PC-9 (cell line): ENCODE data around the gene NHS. TPM values are rescaled to one million over a fixed set of nuclear protein-coding genes. Genes with fewer than 3 reads are reported as not detected.

Source experiments
- BruUV-seq: library from RNA; stranded (reverse); fragments of 400-500 nt; replicated peaks from 2 replicates; lab custom pipeline; 2021; lab: Mats Ljungman, UMichigan
- CTCF ChIA-PET: fragments of 300-600 bp; sonication (Branson Sonifier 250); formaldehyde crosslinking; loops from one replicate; lab custom pipeline; 2022; ENCODE audit warnings: antibody characterized with exemption; lab: Charles Lee
- POLR2A ChIA-PET: fragments of 300-600 bp; sonication (Branson Sonifier 250); formaldehyde crosslinking; loops from one replicate; lab custom pipeline; 2022; ENCODE audit warnings: antibody characterized with exemption; ENCODE audit not compliant: unreplicated experiment; lab: Charles Lee
- DNase-seq, 2 experiments: peaks; one replicate each; pipeline versions ENCODE4 v3.0.0 to v3.0.0-alpha.2; 2015 to 2022; ENCODE audit warnings: mixed read lengths in 1 of 2
- H2AFZ ChIP-seq: fragments of 200-600 bp; sonication (generic); 2 replicates; pipeline ENCODE4 v1.8.1; 2017; ENCODE audit warnings: antibody characterized with exemption
- H3F3A ChIP-seq: fragments of 200-600 bp; sonication (generic); 2 replicates; pipeline ENCODE4 v1.8.1; 2017; ENCODE audit warnings: antibody characterized with exemption, mild to moderate bottlenecking, low read depth; ENCODE audit not compliant: insufficient read depth
- H3K27ac ChIP-seq: fragments of 200-600 bp; sonication (generic); 2 replicates; pipeline ENCODE4 v1.6.1; 2016; ENCODE audit warnings: mixed run types
- H3K27me3 ChIP-seq: fragments of 200-600 bp; sonication (generic); 2 replicates; pipeline ENCODE4 v1.6.1; 2016; ENCODE audit warnings: low read depth, mixed run types; ENCODE audit not compliant: insufficient read depth
- H3K36me3 ChIP-seq: fragments of 200-600 bp; sonication (generic); 2 replicates; pipeline ENCODE4 v1.6.1; 2016; ENCODE audit warnings: low read depth, mixed run types
- H3K4me1 ChIP-seq: fragments of 200-600 bp; sonication (generic); replicated peaks from 2 replicates; pipeline ENCODE4 v1.6.1; 2016; ENCODE audit warnings: mixed run types; ENCODE audit not compliant: insufficient read depth
- H3K4me2 ChIP-seq: fragments of 200-600 bp; sonication (generic); 2 replicates; pipeline ENCODE4 v1.6.1; 2017; ENCODE audit warnings: mixed run types
- H3K4me3 ChIP-seq: fragments of 200-600 bp; sonication (generic); 2 replicates; pipeline ENCODE4 v1.6.1; 2016; ENCODE audit warnings: mixed run types
- H3K79me2 ChIP-seq: fragments of 200-600 bp; sonication (generic); 2 replicates; pipeline ENCODE4 v1.6.1; 2017; ENCODE audit warnings: low read depth, mixed run types
- H3K9me2 ChIP-seq: fragments of 200-600 bp; sonication (generic); 2 replicates; pipeline ENCODE4 v1.8.1; 2017; ENCODE audit warnings: mild to moderate bottlenecking; ENCODE audit not compliant: insufficient read depth
- H3K9me3 ChIP-seq: fragments of 200-600 bp; sonication (generic); 2 replicates; pipeline ENCODE4 v1.8.1; 2016; ENCODE audit warnings: low read depth; ENCODE audit not compliant: insufficient read depth
- H4K20me1 ChIP-seq: fragments of 200-600 bp; sonication (generic); 2 replicates; pipeline ENCODE4 v1.8.1; 2017; ENCODE audit not compliant: insufficient read depth
- EZH2 ChIP-seq: fragments of 200-600 bp; sonication (generic); IDR thresholded peaks from 2 replicates; pipeline ENCODE4 v1.8.0; 2017; ENCODE audit warnings: antibody characterized with exemption, low read depth
- intact Hi-C: fragments of 100-400 bp; cut with micrococcal nuclease; formaldehyde crosslinking; loops from one replicate; pipeline ENCODE4 v1.10.0; 2022; ENCODE audit not compliant: unreplicated experiment
- total RNA-seq: library from RNA; stranded (reverse); gene quantifications from 2 replicates; pipeline ENCODE4 v1.2.3, GENCODE V29; 2021
- TF ChIP-seq, protein P1 (sequence below): fragments of 200-600 bp; sonication (generic); conservative IDR thresholded peaks from 2 replicates; pipeline ENCODE4 v1.6.1; 2017; ENCODE audit warnings: mixed run types, antibody characterized with exemption, mild to moderate bottlenecking, moderate library complexity

Gene NHS
- total RNA-seq, 1 experiment from 2014 or later = 6.7 TPM

DNA sequence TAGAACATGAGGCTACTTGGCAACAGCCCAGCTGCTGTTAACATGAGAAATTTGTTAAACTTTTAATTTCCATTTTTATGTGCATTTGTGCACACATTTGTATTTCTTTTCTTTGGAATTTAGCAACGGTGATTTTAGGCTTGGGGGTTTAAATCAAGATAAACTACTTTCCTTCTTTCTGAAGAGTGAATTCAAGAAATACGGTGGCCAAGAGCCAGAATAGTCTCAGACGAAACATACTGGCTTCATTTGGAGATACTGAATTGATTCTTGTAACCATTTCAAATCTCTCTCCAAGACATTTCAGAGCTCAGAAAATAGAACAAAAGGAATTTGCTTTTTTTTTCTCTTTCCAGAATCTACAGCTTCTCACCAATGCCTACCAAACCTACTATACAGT lies 228.2 kb downstream of the NHS start:
- POLR2A ChIA-PET = no interaction called here
- intact Hi-C loops = no loop called here
- Histone ChIP-seq H3K4me3 (no peak overlapping the region), H3K36me3 (no peaks in the 10 kb centered on the region), H3K4me1 (peaks cover 40% of the 10 kb centered on the region), H3K9me3 (no peaks in the 10 kb centered on the region), H2AFZ (no peak overlapping the region), H3K79me2 (peaks cover 10% of the 10 kb centered on the region; the same call in 1 of the 2 replicates), H3F3A (peaks cover 10% of the 10 kb centered on the region), H3K27me3 (no peaks in the 10 kb centered on the region), H3K27ac (no peak overlapping the region), H3K4me2 (no peak overlapping the region), H3K9me2 (no peaks in the 10 kb centered on the region), H4K20me1 (no peaks in the 10 kb centered on the region)
- BruUV-seq = no TSS peak
- CTCF ChIA-PET = no interaction called here
- no peak for DNase-seq
- TF ChIP-seq, protein P1, sequence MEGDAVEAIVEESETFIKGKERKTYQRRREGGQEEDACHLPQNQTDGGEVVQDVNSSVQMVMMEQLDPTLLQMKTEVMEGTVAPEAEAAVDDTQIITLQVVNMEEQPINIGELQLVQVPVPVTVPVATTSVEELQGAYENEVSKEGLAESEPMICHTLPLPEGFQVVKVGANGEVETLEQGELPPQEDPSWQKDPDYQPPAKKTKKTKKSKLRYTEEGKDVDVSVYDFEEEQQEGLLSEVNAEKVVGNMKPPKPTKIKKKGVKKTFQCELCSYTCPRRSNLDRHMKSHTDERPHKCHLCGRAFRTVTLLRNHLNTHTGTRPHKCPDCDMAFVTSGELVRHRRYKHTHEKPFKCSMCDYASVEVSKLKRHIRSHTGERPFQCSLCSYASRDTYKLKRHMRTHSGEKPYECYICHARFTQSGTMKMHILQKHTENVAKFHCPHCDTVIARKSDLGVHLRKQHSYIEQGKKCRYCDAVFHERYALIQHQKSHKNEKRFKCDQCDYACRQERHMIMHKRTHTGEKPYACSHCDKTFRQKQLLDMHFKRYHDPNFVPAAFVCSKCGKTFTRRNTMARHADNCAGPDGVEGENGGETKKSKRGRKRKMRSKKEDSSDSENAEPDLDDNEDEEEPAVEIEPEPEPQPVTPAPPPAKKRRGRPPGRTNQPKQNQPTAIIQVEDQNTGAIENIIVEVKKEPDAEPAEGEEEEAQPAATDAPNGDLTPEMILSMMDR = no peak
- no peak for TF ChIP-seq EZH2

DNA sequence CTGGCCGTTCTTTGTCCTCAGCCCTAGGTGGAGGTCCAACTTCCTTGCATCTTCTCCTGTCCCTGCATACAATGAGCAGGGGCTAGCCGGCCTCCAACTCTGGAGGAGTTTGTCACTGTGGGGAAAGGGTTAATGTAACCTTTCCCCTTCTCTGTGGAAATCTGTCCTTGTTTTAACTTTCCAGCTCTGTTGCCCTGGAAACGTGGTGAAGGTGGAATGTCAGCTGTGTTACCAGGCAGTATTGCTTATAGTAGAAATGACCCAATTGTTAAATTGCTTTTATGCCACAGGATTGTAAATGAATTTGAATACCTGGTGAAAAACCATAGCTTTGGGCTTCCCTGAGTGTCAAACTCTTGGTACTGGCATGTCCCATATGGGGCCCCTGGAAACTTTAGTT lies 230.7 kb downstream of the NHS start:
- ChIA-PET CTCF (no interaction called here), POLR2A (no interaction called here)
- no peak for TF ChIP-seq EZH2
- TF ChIP-seq, protein P1 = no peak
- no TSS peak for BruUV-seq
- Histone ChIP-seq H3K27ac (no peak overlapping the region), H3K36me3 (no peaks in the 10 kb centered on the region), H3K4me2 (no peak overlapping the region), H4K20me1 (no peaks in the 10 kb centered on the region), H3F3A (peaks cover 28% of the 10 kb centered on the region), H2AFZ (no peak overlapping the region), H3K4me1 (peaks cover 63% of the 10 kb centered on the region), H3K79me2 (peaks cover 10% of the 10 kb centered on the region; the same call in 1 of the 2 replicates), H3K27me3 (no peaks in the 10 kb centered on the region), H3K9me3 (no peaks in the 10 kb centered on the region), H3K9me2 (no peaks in the 10 kb centered on the region), H3K4me3 (no peak overlapping the region)
- intact Hi-C loops = no loop called here
- no peak for DNase-seq

DNA sequence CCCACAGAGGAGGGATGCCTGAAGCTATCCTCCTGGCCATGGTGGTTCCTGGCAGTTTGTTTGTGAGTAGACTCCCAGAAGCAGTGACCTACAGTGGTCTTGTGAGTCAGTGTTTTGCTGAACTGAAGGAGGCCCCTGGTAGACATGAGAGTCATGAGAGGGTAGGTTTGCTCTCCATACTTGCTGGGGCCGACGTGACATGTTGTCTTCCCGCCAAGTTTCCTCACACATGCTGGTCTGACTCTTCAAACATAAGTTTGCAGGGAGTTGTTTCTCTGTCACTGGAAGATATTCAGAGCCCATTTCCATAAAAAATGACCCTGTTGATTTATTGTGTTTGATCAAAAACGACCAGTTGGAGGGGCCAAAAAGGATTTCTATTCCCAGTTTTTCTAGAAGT lies 231.2 kb downstream of the NHS start:
- Histone ChIP-seq H3F3A (peaks cover 28% of the 10 kb centered on the region), H4K20me1 (no peaks in the 10 kb centered on the region), H2AFZ (no peak overlapping the region), H3K9me3 (no peaks in the 10 kb centered on the region), H3K79me2 (peaks cover 15% of the 10 kb centered on the region; the same call in 1 of the 2 replicates), H3K9me2 (no peaks in the 10 kb centered on the region), H3K4me2 (no peak overlapping the region), H3K4me3 (no peak overlapping the region), H3K27me3 (no peaks in the 10 kb centered on the region), H3K27ac (no peak overlapping the region), H3K36me3 (no peaks in the 10 kb centered on the region), H3K4me1 (peaks cover 65% of the 10 kb centered on the region)
- intact Hi-C loops = no loop called here
- POLR2A ChIA-PET = no interaction called here
- no peak for DNase-seq
- no TSS peak for BruUV-seq
- no peak for TF ChIP-seq EZH2
- TF ChIP-seq, protein P1 = no peak
- CTCF ChIA-PET = no interaction called here
